Stimulated activated CD8-positive, alpha-beta memory T cell treated with anti-CD3 and anti-CD28 coated beads, Interleukin-7, amount 100 ng/mL, for 1 hour (primary cell): ENCODE measurements around the gene CLCC1.

ENCODE experiments used
- DNase-seq, 2 donors: peaks; one replicate each; pipeline ENCODE4 v3.0.0-alpha.2; 2020; ENCODE audit warnings: low read depth in 2 of 2

CLCC1 gene

DNA sequence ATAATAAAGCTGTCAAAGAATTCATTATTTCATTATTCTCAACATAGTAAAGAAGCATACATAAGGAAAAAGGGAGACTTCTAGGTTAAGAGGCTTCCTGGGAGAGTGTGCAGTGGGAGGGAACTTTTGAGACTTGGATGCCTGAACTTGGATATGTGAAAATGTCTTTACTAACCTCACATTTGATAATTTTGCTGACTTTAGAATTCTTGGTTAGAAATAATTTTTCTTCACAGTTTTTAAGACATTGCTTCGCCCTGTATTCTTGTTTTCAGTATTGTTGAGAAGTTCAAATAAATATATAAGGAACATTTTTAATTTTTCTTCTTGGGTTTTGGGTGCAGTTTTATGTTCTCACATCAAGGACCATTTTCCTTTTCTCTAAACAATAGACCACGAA, 46.5 kb downstream of the CLCC1 start:
- no peak for DNase-seq
